ENCODE data around the gene YIPF5.

DNA sequence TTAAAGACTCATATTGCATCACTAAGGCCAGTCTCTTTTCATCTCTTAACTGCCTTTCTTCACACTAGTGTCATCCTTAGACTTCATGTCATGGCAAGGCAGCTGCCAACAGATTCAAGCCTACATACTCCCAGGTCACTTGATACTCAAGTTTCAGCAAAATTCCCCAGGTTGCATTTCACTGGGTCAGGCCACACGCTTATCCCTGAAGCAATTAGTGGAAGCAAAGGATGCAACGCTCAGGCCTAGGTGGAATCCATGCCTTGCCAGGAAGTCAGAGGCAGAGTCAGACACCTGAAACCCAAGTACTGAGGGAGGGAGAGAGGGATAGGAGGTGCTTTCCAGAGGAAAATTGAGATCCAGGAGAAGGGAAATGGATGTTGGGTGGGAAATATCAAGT lies 28.9 kb downstream of the YIPF5 start:
- TF ChIP-seq POLR2A (IDR thresholded peaks at IDR 0.05), result no peak
- TF ChIP-seq, protein P1, sequence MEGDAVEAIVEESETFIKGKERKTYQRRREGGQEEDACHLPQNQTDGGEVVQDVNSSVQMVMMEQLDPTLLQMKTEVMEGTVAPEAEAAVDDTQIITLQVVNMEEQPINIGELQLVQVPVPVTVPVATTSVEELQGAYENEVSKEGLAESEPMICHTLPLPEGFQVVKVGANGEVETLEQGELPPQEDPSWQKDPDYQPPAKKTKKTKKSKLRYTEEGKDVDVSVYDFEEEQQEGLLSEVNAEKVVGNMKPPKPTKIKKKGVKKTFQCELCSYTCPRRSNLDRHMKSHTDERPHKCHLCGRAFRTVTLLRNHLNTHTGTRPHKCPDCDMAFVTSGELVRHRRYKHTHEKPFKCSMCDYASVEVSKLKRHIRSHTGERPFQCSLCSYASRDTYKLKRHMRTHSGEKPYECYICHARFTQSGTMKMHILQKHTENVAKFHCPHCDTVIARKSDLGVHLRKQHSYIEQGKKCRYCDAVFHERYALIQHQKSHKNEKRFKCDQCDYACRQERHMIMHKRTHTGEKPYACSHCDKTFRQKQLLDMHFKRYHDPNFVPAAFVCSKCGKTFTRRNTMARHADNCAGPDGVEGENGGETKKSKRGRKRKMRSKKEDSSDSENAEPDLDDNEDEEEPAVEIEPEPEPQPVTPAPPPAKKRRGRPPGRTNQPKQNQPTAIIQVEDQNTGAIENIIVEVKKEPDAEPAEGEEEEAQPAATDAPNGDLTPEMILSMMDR (IDR thresholded peaks at IDR 0.05), result no peak

Data from breast epithelium (tissue), 3 donors.